HG03097 (cell line): Measurements from ENCODE around the gene MRFAP1.

Source experiments
- ATAC-seq: cut with Tn5 transposase; IDR thresholded peaks from one replicate; pipeline ENCODE4 v1.9.1; 2021; ENCODE audit not compliant: unreplicated experiment, low FRiP score

MRFAP1 gene

DNA sequence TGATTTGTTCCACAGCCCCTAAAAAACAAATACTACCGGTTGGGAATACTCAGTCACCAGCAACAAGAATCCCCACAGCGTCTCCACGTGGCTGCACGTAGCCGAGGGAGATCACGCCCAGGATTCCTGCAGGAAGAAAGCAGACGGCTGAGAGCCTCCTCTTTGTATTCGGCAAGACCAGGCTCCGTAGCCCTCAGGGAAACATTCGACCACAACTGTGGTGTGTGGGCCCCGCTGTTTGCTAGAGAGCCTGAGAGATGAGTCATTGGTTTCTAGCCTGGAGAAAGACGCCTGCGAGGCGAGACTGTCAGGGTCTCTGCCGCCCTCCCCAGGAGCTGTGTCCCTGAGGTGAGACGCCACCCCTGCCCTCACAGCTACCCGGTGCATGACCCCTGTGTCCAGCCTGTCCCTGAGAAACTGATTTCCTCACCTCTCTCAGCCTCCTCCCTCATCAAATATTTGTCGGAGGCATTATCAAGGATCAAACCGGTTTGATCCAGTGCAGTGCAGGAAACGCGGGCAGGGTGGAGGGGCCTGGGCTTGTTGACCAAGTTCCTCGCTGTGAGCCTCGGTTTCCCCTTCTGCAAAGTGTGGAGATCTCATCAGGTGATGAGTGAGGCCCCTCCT, 48.5 kb downstream of the MRFAP1 start:
- ATAC-seq: peak; percentile 44

DNA sequence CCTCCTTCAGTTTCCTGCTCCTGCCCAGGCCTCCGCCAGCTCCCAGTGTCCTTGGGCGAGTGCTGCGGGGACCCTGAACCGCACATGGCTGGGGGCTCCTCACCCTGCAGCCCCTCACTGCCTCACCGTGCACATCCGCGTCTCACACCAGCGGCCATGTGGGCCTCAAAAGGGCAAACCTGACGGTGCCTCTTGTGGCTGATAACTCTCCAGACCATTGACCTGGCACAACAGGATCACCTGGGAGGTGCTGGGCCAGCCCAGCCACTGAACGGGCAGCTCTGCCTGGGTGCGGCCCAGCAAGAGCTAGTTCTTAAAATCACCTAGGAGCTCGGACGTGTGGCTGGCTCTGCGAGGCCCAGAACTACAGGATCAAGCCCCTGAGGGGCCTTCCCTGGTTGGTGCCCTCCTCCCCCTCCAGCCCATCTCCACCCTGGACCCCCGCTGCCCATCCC, 49.0 kb downstream of the MRFAP1 start:
- ATAC-seq: no peak
